ENCODE data around the gene NAA10. TPM values are rescaled to one million over a fixed set of nuclear protein-coding genes. Genes with fewer than 3 reads are reported as not detected.
A peak's percentile ranks its signal among the peaks of the same experiment; 100 is the strongest.

NAA10 gene
- total and polyA plus RNA-seq, 5 experiments from 2014 or later, result 66.8 to 80.8 (median 72.1) TPM

GRCh38 chrX:153953892-153954557 is 19.2 kb upstream of the NAA10 start:
- Mint-ChIP-seq H3K9me3 (no peaks in the 10 kb centered on the region), H3K4me3 (no peak overlapping the region), H3K4me1 (peaks cover 0 to 11% (median 5%) of the 10 kb centered on the region in 4 donors), H3K27ac (peak overlapping the region in 7 of 10 donors; percentile 14 to 83 (median 65)), H3K36me3 (peaks cover 0 to 54% (median 2%) of the 10 kb centered on the region in 3 donors), H3K27me3 (no peaks in the 10 kb centered on the region)
- POLR2A ChIA-PET, result interaction anchor here (0.6 to 16.5 kb wide), 2 partner anchors 25 to 112 kb away, joined by 3 to 388 read pairs; partner anchors contain the start of genes ARHGAP4 and NAA10
- DNase-seq, result no peak
- no peak for ATAC-seq

GRCh38 chrX:153953342-153953830 is 18.5 kb upstream of the NAA10 start:
- peak overlapping the region in 7 of 10 donors; percentile 16 to 77 (median 62) for H3K27ac Mint-ChIP-seq
- peaks cover 0 to 54% (median 2%) of the 10 kb centered on the region in 3 donors for H3K36me3 Mint-ChIP-seq
- H3K4me3 Mint-ChIP-seq, result no peak overlapping the region
- no peaks in the 10 kb centered on the region for H3K27me3 Mint-ChIP-seq
- H3K4me1 Mint-ChIP-seq, result peaks cover 0 to 17% (median 11%) of the 10 kb centered on the region in 4 donors
- peak; percentile 72 to 77 for ATAC-seq
- peak; percentile 61 to 89 (median 76) for DNase-seq
- POLR2A ChIA-PET, result interaction anchor here (0.6 to 16.5 kb wide), 2 partner anchors 25 to 112 kb away, joined by 3 to 388 read pairs; partner anchors contain the start of genes ARHGAP4 and NAA10
- H3K9me3 Mint-ChIP-seq, result no peaks in the 10 kb centered on the region

GRCh38 chrX:153952373-153953026 is 17.7 kb upstream of the NAA10 start:
- POLR2A ChIA-PET, result interaction anchor here (16.5 kb wide), 1 partner anchor 24 kb away, joined by 388 read pairs; the partner anchor contains the start of genes ARHGAP4 and NAA10
- no peaks in the 10 kb centered on the region for H3K27me3 Mint-ChIP-seq
- H3K27ac Mint-ChIP-seq, result peak overlapping the region in 4 of 10 donors; percentile 16 to 77 (median 38)
- no peaks in the 10 kb centered on the region for H3K9me3 Mint-ChIP-seq
- peaks cover under 1 to 19% (median 16%) of the 10 kb centered on the region in 4 donors for H3K4me1 Mint-ChIP-seq
- H3K4me3 Mint-ChIP-seq, result no peak overlapping the region
- H3K36me3 Mint-ChIP-seq, result peaks cover 0 to 54% (median 2%) of the 10 kb centered on the region in 3 donors
- DNase-seq, result no peak
- no peak for ATAC-seq

GRCh38 chrX:153951683-153952372 is 17.0 kb upstream of the NAA10 start:
- POLR2A ChIA-PET, result interaction anchor here (1.0 to 16.5 kb wide), 2 partner anchors 23 to 183 kb away, joined by 3 to 388 read pairs; partner anchors contain the start of genes ARHGAP4 and NAA10
- peaks cover 3 to 22% (median 20%) of the 10 kb centered on the region in 4 donors for H3K4me1 Mint-ChIP-seq
- H3K36me3 Mint-ChIP-seq, result peaks cover 0 to 51% (median 2%) of the 10 kb centered on the region in 3 donors
- no peaks in the 10 kb centered on the region for H3K27me3 Mint-ChIP-seq
- no peak for ATAC-seq
- no peak overlapping the region for H3K27ac Mint-ChIP-seq
- no peak overlapping the region for H3K4me3 Mint-ChIP-seq
- H3K9me3 Mint-ChIP-seq, result no peaks in the 10 kb centered on the region
- DNase-seq, result no peak

- Mint-ChIP-seq H3K4me3 (peak overlapping the region in 1 of 10 donors; percentile 33), H3K9me3 (no peaks in the 10 kb centered on the region), H3K27me3 (no peaks in the 10 kb centered on the region), H3K4me1 (peaks cover 3 to 33% (median 20%) of the 10 kb centered on the region in 4 donors), H3K27ac (no peak overlapping the region), H3K36me3 (peaks cover 0 to 39% (median 2%) of the 10 kb centered on the region in 3 donors)
- POLR2A ChIA-PET, result interaction anchor here (0.6 to 16.5 kb wide), 5 partner anchors 10 to 113 kb away, joined by 3 to 388 read pairs (median 3); partner anchors contain the start of genes ARHGAP4 and NAA10
- ATAC-seq (no peak), DNase-seq (no peak)
Measured at GRCh38 chrX:153950127-153950526, 15.3 kb upstream of the NAA10 start.

- Mint-ChIP-seq H3K9me3 (no peaks in the 10 kb centered on the region), H3K4me1 (peaks cover 3 to 33% (median 24%) of the 10 kb centered on the region in 4 donors), H3K27me3 (no peaks in the 10 kb centered on the region), H3K36me3 (peaks cover 0 to 35% (median 2%) of the 10 kb centered on the region in 3 donors), H3K27ac (peak overlapping the region; percentile 8 to 85 (median 76)), H3K4me3 (peak overlapping the region in 5 of 10 donors; percentile 9 to 65 (median 45))
- ATAC-seq, result peak in 1 of 2 donors; percentile 21
- POLR2A ChIA-PET, result interaction anchor here (0.6 to 16.5 kb wide), 8 partner anchors 9 to 194 kb away, joined by 3 to 388 read pairs (median 4); partner anchors contain the start of genes ARHGAP4, IRAK1 and NAA10
- no peak for DNase-seq
Measured at GRCh38 chrX:153948847-153949805, 14.3 kb upstream of the NAA10 start.

GRCh38 chrX:153948002-153948466 is 13.2 kb upstream of the NAA10 start:
- peak overlapping the region in 5 of 10 donors; percentile 9 to 64 (median 34) for H3K4me3 Mint-ChIP-seq
- H3K27me3 Mint-ChIP-seq, result no peaks in the 10 kb centered on the region
- peaks cover 0 to 28% (median 2%) of the 10 kb centered on the region in 3 donors for H3K36me3 Mint-ChIP-seq
- POLR2A ChIA-PET, result interaction anchor here (0.9 to 16.5 kb wide), 5 partner anchors 19 to 193 kb away, joined by 3 to 388 read pairs (median 4); partner anchors contain the start of genes ARHGAP4, IRAK1 and NAA10
- H3K9me3 Mint-ChIP-seq, result no peaks in the 10 kb centered on the region
- peak overlapping the region in 9 of 10 donors; percentile 27 to 88 (median 60) for H3K27ac Mint-ChIP-seq
- peaks cover 3 to 38% (median 25%) of the 10 kb centered on the region in 4 donors for H3K4me1 Mint-ChIP-seq
- no peak for DNase-seq
- ATAC-seq, result no peak

- H3K4me1 Mint-ChIP-seq, result peaks cover 3 to 41% (median 25%) of the 10 kb centered on the region in 4 donors
- H3K36me3 Mint-ChIP-seq, result peaks cover 0 to 26% (median 2%) of the 10 kb centered on the region in 3 donors
- peak overlapping the region; percentile 61 to 97 (median 89) for H3K27ac Mint-ChIP-seq
- peak overlapping the region in 9 of 10 donors; percentile 18 to 82 (median 64) for H3K4me3 Mint-ChIP-seq
- ATAC-seq (peak; percentile 77 to 78), DNase-seq (peak; percentile 64 to 87 (median 72))
- POLR2A ChIA-PET, result interaction anchor here (0.6 to 16.5 kb wide), 8 partner anchors 18 to 181 kb away, joined by 3 to 388 read pairs (median 4); partner anchors contain the start of genes ARHGAP4 and NAA10
- H3K9me3 Mint-ChIP-seq, result no peaks in the 10 kb centered on the region
- H3K27me3 Mint-ChIP-seq, result no peaks in the 10 kb centered on the region
Measured at GRCh38 chrX:153947009-153947769, 12.4 kb upstream of the NAA10 start.

- Mint-ChIP-seq H3K27me3 (no peaks in the 10 kb centered on the region), H3K9me3 (no peaks in the 10 kb centered on the region), H3K36me3 (peaks cover 0 to 23% (median under 1%) of the 10 kb centered on the region in 3 donors), H3K4me3 (peak overlapping the region in 6 of 10 donors; percentile 7 to 87 (median 34)), H3K27ac (peak overlapping the region in 7 of 10 donors; percentile 10 to 96 (median 56)), H3K4me1 (peaks cover 4 to 46% (median 28%) of the 10 kb centered on the region in 4 donors)
- DNase-seq (no peak), ATAC-seq (no peak)
- POLR2A ChIA-PET, result interaction anchor here (0.6 to 16.5 kb wide), 6 partner anchors 17 to 149 kb away, joined by 3 to 388 read pairs (median 4); partner anchors contain the start of genes ARHGAP4 and NAA10
Measured at GRCh38 chrX:153945956-153946943, 11.4 kb upstream of the NAA10 start.
